GM19397 (cell line): Measurements from ENCODE around the gene ENOSF1.

ENCODE experiments used
- ATAC-seq: cut with Tn5 transposase; IDR thresholded peaks from one replicate; pipeline ENCODE4 v1.9.1; 2021; ENCODE audit warnings: mild to moderate bottlenecking, moderate library complexity; ENCODE audit not compliant: unreplicated experiment

ENOSF1 gene

GRCh38 chr18:675307-675706 is 37.1 kb downstream of the ENOSF1 start:
- no peak for ATAC-seq

GRCh38 chr18:673769-674168 is 38.7 kb downstream of the ENOSF1 start:
- no peak for ATAC-seq

GRCh38 chr18:673317-673716 is 39.1 kb downstream of the ENOSF1 start:
- ATAC-seq, result no peak

- no peak for ATAC-seq
These were observed 41.0 kb downstream of the ENOSF1 start for GRCh38 chr18:671405-671804.

- ATAC-seq, result no peak
These were observed 41.9 kb downstream of the ENOSF1 start for GRCh38 chr18:670522-670921.

- ATAC-seq, result no peak
These were observed 43.4 kb downstream of the ENOSF1 start for GRCh38 chr18:669077-669476.

- no peak for ATAC-seq
These were observed 44.2 kb downstream of the ENOSF1 start for GRCh38 chr18:668260-668659.

- ATAC-seq, result no peak
These were observed 45.8 kb downstream of the ENOSF1 start for GRCh38 chr18:666628-667027.

GRCh38 chr18:666177-666576 is 46.3 kb downstream of the ENOSF1 start:
- no peak for ATAC-seq

- no peak for ATAC-seq
These were observed 50.2 kb downstream of the ENOSF1 start for GRCh38 chr18:662197-662596.

- ATAC-seq, result no peak
These were observed 52.8 kb downstream of the ENOSF1 start for GRCh38 chr18:659597-659996.

- ATAC-seq, result no peak
These were observed 53.4 kb downstream of the ENOSF1 start for GRCh38 chr18:658947-659533.

- ATAC-seq, result peak; percentile 51
These were observed 54.2 kb downstream of the ENOSF1 start for GRCh38 chr18:658001-658946.

- ATAC-seq, result peak; percentile 52
These were observed 55.0 kb downstream of the ENOSF1 start, which contains the start of gene TYMS for GRCh38 chr18:657311-658000. TSS of gene TYMS (plus strand) at chr18:657653. CDS start at chr18:657743, 90 bp downstream.

- no peak for ATAC-seq
These were observed 57.0 kb downstream of the ENOSF1 start for GRCh38 chr18:655445-655844.

GRCh38 chr18:654601-655000 is 57.8 kb downstream of the ENOSF1 start:
- ATAC-seq, result no peak

- ATAC-seq, result no peak
These were observed 58.9 kb downstream of the ENOSF1 start for GRCh38 chr18:653512-653911.

- ATAC-seq, result no peak
These were observed 60.3 kb downstream of the ENOSF1 start for GRCh38 chr18:652131-652530.

GRCh38 chr18:650428-650858 is 62.0 kb downstream of the ENOSF1 start:
- peak; percentile 94 for ATAC-seq

- no peak for ATAC-seq
These were observed 63.1 kb downstream of the ENOSF1 start for GRCh38 chr18:649341-649740.

GRCh38 chr18:647304-647703 is 65.1 kb downstream of the ENOSF1 start:
- ATAC-seq, result no peak
